Activated gamma-delta T cell treated with Interleukin-2 at 50 U/mL for 16 hours (primary cell): ENCODE data around the gene PIF1.

ENCODE experiments used
- DNase-seq: peaks from one replicate; pipeline ENCODE4 v3.0.0-alpha.2; 2020

Gene PIF1, protein sequence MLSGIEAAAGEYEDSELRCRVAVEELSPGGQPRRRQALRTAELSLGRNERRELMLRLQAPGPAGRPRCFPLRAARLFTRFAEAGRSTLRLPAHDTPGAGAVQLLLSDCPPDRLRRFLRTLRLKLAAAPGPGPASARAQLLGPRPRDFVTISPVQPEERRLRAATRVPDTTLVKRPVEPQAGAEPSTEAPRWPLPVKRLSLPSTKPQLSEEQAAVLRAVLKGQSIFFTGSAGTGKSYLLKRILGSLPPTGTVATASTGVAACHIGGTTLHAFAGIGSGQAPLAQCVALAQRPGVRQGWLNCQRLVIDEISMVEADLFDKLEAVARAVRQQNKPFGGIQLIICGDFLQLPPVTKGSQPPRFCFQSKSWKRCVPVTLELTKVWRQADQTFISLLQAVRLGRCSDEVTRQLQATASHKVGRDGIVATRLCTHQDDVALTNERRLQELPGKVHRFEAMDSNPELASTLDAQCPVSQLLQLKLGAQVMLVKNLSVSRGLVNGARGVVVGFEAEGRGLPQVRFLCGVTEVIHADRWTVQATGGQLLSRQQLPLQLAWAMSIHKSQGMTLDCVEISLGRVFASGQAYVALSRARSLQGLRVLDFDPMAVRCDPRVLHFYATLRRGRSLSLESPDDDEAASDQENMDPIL

DNA sequence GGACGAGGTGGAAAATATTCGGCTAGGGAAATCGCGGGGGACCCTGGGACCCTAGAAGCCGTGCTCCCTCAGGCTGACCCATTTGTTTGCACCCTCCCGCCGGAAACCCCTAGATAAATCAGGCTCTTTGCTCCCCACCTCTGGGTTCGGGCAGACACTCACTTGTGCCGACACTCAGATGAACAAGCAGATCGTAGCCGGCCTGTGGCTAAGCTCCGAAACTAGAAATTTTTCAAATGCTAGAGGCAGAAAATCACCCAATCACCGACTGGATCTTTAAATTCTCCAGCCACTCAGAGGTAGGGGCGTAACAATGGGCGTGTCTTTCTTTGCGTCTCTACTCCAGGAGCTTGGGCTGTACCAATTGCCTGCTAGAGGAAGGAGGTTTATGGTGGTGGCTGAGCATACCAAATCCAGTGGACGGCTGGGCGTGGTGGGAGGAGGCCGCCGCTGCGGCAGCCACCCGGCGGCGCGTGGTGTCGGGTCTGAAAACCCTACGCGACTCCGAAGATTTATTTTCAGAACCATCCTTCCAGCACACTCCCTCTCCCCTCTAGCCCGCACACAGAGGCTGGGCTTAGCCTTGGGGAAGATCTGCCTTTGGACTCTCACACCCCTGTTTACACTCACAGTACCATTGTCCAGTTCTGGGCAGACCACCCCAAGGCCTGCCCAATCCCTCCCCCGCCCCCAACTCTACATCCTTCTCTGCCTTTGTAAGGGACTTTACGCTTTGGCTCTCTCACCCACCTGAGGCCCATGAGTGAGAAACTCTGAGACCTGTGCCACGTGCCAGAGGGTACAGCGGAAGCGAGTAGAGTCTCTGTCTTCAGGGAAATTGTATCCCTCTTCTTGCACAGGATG lies at the start of gene PIF1:
Gene PIF1, minus strand, starts transcription at position 217 of the 864 bp plus-strand sequence. CDS start 1,312 bp downstream, outside the sequence.
- DNase-seq = peak; percentile 84

DNA sequence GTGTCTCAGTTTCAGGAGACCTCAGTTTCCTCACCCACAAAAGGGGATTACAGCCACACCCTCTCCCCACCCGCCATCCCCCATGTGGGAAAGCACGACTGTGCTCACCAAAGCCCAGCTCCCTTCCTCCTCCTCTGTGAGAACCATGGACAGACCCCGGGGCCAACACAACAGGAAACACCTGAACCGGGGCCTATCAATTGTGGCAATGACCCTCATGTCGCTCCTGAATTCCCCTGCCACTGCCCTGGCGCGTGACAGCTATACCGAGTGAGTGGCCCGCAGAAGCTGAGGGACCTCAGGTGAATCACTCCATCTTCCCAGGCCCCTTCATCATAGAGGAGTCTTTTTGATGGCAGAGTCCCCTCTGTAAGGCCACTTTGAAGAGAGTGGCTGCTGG lies 44.9 kb upstream of the PIF1 start:
- DNase-seq = no peak

DNA sequence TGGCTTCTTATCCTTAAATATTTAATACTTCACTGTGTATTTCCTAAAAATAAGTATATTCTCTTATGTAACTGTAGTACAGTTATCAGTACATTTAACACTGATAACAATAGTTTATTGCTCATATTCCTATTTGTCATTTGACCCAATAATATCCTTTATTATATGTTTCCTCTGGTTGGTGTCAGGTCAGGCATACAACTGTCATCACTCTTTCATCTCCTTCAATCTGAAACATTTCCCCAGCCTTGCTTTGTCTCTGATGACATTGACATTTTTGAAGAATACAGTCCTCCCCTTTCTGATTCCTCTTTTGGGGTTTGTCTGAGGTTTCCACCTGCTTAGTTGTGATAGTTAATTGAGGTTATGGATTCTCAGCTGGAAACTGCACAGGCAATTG lies 44.1 kb upstream of the PIF1 start:
- DNase-seq = no peak

DNA sequence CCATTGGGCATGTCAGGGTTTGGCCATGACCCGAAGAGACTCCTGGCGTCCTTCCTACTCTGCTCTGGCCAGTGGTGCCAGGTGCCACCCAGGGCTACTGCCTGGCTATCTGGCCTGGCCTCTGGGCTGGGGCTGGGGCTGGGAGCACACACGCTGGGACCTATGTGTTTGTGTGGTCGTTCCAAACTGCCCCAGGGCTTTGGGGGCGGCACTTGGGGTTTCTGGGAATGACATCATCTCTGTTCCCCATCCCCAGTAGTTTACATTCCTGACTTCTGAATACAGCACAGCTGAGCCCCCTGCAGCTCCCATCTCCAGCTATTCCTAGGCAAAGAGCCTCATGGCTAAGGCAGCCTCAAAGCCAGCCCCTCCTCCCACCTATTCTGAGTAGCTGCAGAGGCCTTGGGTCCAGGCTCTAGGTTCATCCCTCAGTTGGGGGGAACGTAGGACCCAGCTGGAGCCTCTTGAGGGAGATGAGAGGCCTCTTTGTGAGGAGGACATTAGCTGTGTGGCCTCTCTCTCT lies 40.6 kb upstream of the PIF1 start:
- DNase-seq = no peak

DNA sequence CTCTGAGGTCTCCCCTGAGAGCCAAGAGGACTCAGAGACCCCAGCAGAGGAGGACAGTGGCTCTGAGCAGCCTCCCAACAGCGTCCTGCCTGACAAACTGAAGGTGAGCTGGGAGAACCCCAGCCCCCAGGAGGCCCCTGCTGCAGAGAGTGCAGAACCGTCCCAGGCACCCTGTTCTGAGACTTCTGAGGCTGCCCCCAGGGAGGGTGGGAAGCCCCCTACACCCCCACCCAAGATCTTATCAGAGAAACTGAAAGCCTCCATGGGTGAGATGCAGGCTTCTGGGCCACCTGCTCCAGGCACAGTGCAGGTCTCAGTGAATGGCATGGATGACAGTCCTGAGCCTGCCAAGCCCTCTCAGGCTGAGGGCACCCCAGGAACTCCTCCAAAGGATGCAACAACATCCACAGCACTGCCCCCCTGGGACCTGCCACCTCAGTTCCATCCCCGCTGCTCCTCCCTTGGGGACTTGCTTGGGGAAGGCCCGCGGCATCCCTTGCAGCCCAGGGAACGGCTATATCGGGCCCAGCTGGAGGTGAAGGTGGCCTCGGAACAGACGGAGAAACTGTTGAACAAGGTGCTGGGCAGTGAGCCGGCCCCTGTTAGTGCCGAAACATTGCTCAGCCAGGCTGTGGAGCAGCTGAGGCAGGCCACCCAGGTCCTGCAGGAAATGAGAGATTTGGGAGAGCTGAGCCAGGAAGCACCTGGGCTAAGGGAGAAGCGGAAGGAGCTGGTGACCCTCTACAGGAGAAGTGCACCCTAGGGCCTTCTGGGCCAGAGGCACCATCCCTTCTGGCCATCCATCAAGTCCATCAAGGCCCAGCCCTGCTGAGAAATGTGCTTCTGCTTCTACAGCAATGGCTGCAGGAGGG lies 39.9 kb upstream of the PIF1 start:
- no peak for DNase-seq

DNA sequence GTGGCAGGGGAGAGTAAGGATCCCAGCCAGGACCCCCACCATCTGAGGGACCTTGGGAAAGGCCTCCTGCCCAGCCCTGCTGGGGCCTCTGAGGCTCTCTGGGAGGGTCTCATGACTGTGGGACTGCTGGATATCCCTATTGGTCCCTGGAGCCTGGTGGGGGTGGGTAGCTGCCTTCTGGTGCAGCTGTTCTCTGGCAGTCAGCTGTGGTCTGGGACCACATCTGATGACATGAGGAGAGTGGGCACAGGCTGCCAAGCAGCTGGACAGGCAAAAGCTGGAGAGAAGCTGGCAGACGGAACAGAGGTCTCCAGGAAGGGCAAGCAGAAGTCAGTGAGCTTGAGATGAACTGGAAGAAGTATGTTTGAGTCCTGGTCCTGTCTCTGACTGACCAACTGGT lies 38.6 kb upstream of the PIF1 start:
- no peak for DNase-seq

DNA sequence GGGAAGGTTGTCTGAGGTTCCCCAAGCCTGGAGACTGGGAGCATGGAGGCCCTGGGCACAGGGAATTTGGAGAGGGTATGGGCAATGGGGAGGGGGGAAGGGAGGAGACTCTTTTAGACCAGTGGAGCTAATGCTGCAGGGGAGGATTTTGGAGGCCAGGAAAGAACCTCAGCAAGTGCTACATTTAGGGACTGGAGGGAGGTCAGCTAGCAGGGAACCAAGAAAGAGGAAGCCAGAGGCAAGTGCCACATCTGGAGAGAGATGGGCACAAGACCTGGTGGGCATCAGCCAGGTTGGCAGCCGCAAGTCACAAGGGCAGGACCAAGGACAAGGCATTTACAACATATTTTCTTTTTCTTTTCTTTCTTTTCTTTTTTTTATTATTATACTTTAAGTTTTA lies 37.0 kb upstream of the PIF1 start:
- DNase-seq = no peak

DNA sequence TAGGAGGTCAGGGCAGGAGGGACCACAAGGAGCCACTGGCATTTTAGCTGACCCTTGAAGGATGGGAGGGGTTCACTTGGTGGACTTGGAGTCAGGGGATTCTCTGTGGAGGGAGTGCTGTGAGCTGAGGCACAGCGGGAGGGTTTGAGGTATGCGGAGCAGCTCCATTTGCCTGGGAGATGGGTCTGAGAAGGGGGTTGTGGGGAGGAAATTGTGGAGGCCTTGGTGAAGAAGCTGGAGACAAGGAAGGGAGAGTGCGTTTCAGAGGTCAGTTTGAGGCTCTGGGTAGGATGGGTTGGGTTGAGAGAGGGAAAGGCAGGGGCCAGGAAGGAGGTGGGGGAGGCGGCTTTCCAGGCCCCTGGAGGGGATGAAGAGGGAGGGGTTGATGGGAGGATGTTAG lies 36.5 kb upstream of the PIF1 start:
- no peak for DNase-seq

DNA sequence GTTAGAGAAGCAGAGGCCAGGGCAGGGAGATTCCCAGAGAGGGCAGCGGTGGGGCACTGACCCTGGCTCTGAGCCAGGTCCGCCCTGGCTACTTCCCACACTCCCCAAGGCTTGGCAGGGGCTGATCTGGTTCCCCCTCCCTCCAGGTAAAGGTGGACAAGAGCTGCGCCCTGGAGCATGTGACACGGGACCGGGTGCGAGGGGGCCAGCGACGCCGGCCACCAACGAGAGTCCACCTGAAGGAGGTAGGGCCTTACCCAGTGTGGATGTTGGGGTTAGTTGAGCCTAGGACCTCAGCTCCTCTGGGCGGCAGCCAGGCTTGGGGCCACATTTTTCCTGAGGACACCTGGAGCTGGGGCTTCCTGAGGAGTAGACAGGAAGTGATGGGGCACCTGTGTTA lies 35.9 kb upstream of the PIF1 start:
- no peak for DNase-seq

DNA sequence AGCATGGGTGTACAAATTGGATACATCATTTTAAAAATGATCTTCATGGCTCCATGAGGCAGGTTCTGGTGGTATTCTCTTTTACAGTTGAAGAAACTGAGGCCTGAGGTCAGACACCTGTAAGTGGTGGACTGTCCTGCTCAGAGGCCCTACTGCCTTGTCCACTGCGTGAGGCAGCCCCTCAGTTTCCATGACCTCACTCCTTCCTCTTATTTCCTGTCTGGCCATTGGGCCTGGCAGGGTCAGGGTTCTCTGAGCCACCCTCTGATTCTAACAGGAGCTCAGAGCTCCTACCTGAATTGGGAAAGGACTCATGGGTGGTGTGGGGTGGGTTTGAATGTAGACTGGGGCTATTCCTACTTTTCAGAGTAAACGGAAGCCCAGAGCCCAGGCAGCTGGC lies 33.8 kb upstream of the PIF1 start:
- no peak for DNase-seq

DNA sequence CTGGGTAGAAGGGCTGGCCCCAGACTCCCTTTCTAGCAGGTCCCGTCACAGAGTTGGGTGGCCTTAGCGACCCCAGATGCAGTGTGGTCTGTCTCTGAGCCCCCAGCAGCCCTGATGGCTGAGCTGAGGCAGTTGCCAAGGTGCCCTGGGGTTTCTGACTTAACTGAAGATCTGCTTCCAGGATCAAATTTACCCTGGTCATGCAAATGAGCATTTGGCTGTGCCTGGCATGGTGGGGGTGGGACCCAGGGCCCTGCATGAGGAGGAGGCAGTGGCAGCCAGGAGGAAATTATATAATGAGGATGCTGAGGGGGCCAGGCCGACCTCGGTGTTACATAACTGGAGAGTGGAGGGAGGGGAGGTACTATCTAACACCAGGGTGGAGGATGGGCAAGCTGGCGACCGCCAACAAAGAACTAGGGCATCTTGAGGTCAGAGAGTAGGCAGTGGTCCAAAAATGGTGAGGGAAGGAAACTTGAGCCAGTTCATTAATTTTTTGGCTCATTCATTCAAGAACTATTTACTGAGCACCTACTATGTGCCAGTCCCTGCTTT lies 32.7 kb upstream of the PIF1 start:
- no peak for DNase-seq

DNA sequence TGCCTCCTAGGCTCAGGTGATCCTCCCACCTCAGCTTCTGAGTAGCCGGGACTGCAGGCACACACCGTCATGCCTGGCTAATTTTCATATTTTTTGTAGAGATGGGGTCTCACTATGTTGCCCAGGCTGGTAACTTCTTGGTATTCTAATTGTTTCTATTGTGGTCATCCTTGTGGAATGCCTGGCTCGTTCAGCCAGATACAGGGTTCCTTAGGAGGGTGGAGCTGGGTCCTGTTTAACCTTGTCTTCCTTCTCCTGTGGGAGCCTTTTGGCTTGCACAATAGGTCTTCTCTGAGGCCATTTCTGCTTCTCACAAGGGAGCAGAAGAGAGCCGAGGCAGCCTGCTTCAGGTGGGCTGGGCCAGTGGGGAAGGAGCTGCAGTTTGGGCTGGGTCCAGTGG lies 32.0 kb upstream of the PIF1 start:
- no peak for DNase-seq

DNA sequence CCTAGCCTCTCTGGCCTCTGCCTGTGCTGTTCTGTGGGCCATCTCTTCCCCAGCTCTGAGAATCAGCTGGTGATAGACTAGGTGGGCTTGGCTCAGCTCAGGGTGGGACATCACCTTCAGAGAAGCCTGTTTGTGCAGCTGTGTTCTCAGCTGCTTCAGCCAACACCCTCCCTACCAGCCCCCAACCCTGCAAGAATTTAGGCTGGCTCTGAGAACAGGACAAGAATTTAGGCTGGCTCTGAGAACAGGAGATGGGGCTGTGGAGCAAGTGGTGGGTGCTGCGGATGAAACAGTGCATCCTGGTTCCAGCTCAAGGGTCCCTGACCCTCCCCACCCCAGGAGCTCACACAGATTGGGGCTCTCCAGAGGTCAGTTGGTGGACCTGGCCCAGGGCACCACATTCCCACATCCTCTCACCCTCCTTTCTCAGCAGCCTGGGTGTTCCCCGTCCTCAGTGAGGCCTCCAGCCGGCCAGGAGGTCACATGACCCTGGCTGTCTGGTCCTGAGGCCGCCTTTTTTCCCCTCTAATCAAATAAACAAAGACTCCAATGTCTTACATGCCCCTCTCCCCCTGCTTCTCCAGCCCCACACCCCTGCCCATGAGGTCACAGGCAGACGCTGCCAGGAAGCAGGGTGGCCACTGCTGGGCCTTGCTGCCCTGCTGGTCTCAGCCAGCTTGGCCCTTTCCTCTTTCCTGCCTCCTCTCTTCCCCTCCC lies 31.1 kb upstream of the PIF1 start:
- DNase-seq = no peak

DNA sequence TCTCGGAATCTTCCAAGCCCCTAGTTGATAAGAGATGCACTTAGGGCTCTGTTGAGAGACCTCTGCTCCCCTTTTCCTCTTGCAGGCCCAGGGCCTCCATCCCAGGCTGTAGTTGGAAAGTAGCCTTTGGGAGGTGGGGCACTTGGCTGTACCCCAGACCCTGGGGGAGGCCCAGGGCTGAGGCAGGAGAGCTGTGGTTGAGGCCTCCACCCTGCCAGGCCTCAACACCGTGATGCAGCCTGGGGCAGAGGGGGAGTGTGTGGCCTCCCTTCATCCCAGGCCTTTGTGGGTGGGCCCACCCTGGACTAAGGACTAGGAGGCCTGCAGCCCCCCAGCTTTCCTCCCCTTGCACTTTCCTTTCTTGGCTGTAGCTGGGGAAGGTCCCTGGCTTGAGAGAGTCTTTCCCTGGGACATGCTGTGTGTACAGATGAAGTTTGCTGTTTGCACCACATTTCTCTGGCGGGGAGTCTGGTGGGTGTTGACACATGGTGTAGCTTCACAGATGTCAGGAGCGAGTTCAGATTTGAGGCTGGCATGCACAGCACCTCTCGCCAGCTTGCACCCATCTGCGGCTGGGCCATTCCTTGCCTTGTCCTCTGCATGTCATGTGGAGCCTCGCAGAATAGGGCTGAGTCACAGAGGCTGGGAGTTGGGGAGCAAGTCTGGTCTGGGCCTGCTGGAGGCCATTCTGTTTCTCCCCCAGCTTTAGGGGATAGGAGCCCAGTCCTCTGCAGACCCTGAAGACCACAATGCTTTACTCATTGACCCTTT lies 29.9 kb upstream of the PIF1 start:
- no peak for DNase-seq

DNA sequence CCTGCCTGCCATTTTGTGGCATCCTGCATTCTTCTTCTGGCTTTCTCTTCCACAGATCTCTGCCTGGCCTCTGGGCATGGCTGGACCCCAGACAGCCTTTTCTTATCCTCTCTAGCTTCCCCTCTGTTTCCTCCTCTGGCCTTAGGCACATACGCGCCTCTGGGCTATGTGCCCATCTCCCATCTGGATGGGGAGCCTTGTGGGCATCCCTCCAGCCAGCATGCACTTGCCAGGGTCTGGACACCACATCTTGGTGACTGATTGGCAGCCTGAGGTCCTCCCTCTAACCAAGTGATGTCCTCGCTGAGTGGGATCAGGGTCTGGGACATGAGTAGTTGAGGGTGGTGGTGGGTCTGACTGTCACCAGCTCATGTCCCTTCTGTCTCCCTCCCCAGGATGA lies 29.1 kb upstream of the PIF1 start:
- DNase-seq = no peak

DNA sequence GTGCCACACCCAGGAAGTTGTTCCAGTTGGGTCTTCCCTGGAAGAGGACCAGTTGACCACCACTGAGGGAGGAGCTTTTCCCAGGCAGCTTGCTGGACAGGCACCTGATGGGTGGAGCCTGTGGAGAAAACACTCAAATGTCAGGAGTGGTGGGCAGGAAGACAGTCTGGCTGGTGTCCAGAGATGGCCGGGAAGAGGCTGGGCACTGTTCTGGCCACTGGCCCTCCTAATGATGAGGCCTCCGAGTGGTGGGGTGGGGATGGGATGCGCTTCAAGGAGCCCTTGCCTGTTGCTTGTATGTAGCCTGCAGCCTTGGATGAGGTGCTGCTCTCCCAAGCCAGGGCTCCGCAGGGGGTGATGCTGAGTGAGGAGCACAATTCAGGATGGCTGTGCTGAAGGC lies 28.6 kb upstream of the PIF1 start:
- no peak for DNase-seq

DNA sequence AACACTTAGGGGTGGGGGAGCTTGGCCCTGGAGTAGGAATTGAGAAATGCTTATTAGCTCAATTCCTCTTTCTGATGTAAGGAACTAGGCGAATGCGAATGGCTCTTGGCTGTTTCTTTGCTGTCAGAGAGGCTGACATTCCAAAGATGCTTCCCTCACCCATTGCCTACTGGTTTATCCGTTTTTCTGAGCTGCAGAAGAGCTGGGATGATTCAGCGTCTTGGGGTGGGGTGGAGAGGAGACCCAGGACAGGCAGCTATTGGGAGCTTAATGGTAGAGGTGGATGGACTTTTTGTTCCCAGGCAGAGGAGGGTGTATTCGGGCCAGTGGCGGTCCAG lies 26.0 kb upstream of the PIF1 start:
- DNase-seq = no peak

DNA sequence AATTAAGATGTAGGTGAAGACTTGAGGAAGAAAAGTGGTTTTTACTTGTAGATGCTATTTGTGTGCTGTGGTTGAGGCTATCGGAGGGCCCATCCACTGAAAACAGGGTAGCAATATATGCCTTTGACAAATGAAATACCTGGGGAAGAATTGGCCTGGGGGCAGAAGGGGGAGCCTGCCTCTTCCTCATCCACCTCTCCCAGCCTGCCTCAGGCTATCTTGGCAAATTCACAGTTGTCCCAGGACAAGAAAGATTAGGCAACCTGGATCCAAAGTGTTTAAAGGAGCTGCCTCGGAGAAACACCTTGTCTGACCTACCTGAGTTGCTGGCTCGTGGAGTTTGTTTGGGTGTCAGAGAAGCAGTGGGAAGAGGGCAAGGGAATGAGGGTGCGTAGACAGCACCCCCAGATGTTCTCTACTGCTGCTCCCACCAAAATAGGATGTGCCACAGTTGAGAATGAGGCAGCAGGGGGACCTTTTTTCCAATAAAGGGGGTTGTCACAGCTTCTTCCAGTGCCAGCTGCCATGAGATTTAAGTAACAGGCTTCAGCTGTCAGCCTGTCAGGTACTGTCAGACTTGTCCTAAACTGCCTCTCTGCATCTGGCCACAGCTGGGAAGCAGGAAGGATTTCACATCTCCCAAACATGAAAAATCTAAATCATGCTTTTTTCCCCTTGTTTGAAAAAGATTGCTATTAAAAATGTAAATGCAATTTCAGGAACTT lies 25.5 kb upstream of the PIF1 start:
- no peak for DNase-seq

DNA sequence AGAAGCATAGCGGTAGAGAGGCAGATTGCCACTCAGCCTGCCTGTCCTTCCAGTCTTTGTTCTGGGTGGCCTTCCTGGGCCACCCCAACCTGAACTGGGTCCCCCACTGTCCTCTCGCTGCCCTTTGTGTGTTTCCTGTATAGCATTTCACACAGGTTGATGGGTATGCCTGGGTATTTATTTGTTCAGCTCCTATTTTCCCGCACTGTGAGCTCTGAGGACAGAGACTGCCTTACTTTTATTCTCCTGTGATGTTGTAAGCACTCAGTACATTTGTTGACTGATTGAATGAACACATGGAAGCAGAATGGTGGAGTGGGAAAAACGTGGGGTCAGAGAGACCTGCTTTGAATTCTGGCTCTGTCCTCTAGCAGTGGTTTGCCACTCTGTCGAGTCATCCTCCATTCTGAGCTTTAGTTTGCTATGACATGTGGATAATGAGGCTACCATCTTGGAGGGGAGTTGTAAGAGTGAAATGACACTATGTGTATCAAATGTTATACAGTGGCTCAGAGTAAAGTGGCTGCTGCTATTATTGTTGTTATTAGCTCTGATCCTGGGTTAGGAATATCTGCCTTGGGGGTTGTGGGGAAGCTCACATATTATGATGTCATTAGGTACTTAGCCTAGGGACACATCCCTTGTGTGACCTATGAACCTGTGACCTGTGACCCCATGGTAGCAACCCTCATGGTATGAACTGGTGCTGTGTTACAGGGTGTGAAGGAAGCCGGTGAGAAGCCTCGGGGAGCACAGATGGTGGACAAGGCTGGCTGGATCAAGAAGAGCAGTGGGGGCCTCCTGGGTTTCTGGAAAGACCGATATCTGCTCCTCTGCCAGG lies 22.6 kb upstream of the PIF1 start:
- no peak for DNase-seq
